HG03378 (cell line): Measurements from ENCODE around the gene ZGRF1.
"Not testable (repeated sequence)": the region's sequence is repeated elsewhere in the genome, so short reads cannot be mapped to it uniquely, and the experiment has no call there.

Experiments
- ATAC-seq: cut with Tn5 transposase; IDR thresholded peaks from one replicate; pipeline ENCODE4 v1.9.1; 2021; ENCODE audit warnings: mild to moderate bottlenecking, moderate library complexity; ENCODE audit not compliant: unreplicated experiment

ZGRF1 gene

GRCh38 chr4:112636688-112637551, at the start of gene ZGRF1, which contains the start of gene LARP7:
ZGRF1 (minus strand) TSS chr4:112636909; CDS start chr4:112633176, 3,733 bp downstream.
LARP7 (plus strand) TSS chr4:112637143; CDS start chr4:112644670, 7,527 bp downstream.
- peak; percentile 77 for ATAC-seq

DNA sequence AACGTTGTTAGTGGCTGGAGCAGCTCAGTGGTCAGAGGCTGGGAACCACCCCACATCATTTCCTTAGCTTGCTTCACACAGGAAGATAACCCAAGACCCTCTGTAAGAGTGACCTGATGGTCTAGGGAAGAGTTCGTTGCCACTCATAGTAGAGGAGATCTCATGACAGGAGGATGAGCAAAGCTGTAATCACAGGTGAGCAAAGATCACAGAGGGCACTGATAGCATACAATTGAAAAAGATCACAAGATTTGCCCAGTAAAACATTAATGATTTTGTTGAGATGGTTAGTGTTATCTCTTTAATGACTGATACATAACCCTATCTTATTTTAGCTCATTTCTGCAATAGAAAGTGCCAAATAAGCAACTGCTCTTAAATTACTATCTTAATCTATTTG, 44.3 kb upstream of the ZGRF1 start:
- no peak for ATAC-seq

GRCh38 chr4:112677519-112678091, 40.9 kb upstream of the ZGRF1 start:
- ATAC-seq: no peak

DNA sequence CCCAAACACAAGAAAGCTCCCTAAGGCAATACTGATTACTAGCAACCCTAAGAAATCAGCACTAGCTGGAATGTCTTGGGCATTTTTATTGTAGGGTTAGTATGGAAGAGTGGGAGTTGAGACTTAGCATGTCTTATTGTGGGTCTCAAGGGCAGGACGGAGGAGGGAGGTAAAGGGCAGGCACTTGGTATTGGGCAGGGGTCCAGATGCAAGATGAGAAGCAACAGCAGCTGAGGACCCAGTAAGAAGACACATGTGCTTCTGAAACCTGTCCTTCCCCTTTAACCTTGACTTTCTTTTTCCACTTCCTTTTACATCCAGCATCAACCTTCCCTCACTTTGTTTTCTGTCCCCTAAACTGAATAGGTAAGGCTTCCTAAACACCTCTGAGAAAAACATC, 37.7 kb upstream of the ZGRF1 start:
- ATAC-seq: no peak

- ATAC-seq: no peak
Observed at GRCh38 chr4:112673686-112674085, 37.0 kb upstream of the ZGRF1 start.

DNA sequence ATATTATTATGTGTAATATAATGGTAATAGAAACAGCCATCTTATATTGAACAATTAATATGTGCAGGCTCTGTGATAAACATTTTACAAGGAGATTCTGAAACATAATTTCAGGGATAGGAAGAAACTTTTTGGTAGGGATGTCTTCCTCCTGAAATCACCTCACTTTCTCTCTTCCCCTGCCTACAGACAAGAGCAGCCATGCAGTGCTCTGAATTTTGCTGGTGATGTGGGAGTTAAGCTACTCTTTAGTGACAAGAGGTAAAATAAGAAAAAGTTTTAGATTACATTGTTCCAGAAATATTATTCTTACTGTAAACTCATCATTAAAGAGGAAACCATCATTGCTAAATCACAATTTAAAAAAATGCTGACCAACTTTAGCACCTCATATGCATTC, 36.4 kb upstream of the ZGRF1 start:
- no peak for ATAC-seq

- no peak for ATAC-seq
Observed at GRCh38 chr4:112668131-112668530, 31.4 kb upstream of the ZGRF1 start.

DNA sequence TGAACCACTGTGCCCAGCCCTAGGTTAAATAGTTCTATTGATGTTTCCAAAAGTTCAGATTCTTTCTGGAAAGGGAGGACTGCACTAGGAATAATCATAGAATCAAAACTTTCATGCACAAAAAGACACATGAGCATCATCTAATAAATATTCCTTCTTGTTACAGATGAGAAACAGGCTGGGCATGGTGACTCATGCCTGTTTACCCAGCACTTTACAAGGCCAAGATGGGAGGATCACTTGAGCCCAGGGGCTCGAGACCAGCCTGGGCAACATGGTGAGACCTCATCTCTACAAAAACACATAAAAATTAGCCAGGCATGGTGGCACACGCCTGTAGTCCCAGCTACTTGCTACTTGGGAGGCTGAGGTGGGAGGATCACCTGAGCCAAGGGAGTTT, 27.9 kb upstream of the ZGRF1 start:
- no peak for ATAC-seq

DNA sequence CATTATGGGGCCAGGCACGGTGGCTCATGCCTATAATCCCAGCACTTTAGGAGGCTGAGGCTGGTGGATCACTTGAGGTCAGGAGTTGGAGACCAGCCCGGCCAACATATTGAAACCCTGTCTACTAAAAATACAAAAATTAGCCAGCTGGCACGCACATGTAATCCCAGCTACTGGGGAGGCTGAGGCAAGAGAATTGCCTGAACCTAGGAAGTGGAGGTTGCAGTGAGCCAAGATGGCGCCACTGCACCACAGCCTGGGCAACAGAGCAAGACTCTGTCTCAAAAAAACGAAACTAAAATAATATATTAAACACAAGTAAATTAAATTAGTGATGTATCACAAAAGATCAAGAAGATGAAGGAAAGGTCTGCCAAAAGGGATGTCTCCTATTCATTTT, 19.4 kb upstream of the ZGRF1 start:
- ATAC-seq: not testable (repeated sequence)

- no peak for ATAC-seq
Observed at GRCh38 chr4:112655270-112655669, 18.6 kb upstream of the ZGRF1 start.

DNA sequence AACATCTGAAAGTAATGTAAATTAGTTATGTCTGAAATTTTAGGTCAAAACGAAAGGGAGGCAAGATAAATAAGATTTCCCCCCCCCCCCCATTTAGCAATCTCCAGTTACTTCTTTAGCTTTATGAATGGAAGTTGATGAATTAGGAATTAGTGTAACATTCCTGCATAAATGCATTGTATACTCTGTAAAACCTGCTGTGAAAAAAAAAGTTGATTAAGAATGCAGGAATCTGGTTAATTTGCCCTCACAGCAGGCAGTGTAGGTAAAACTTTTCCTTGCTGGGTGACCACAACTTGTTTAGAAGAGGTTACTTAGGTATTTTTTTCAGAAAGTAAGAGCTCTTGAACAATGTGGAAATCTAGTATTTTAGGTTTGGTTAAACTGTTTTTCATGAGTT, 15.5 kb upstream of the ZGRF1 start:
- no peak for ATAC-seq

DNA sequence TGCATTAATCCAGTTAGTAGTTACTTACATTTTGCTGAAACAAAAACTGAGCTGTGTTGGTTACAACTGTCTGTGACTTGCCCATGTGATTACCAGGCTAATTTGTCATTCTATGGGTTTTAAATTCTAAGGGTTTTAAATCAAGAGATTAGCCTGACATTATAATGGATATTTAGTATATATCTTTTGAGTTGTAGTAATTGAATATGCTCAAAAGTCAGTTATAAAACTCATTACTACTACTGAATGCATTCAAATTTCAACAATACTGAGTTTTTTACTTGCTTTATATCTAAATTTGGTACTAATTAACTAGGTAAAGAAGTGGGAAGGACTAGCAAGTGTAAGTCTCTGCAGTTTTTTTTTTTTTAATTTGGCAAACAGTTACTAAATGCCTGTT, 14.9 kb upstream of the ZGRF1 start:
- ATAC-seq: no peak

GRCh38 chr4:112650332-112650731, 13.6 kb upstream of the ZGRF1 start:
- no peak for ATAC-seq

DNA sequence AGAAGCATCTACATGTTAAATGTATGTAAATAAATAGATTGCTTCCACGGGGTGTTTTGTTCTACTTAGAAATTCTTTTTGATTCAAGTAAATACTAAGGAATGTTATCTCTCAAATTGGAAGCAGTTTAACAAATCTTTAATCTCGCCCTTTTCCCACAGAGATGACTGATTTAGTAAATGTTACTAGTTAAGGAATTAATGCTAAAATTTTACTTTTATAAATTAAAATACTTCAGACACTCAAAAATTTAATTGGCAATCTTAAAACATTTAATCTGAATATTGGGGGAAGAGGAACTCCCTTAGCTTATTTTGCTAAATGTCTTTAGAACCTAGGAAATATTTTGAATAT, 12.3 kb upstream of the ZGRF1 start:
- ATAC-seq: no peak

- no peak for ATAC-seq
Observed at GRCh38 chr4:112648263-112649054, 11.8 kb upstream of the ZGRF1 start.

DNA sequence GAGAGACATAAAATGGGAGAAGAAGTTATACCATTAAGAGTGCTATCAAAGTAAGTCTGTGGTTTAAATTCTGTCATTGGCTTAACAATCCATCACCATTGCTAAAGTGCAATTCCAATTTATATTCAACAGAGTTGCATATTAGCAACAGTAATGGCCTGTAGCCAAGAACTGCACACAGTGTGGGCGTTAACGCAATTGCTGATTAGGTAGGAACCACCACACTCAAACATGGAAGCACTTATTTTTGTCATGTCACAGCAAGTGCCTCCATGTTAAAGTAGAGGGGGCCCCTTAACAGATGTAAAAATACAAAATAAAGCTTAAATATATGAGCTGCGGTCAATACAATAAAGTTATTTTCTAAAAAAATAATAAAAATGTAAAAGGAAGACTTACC, 11.1 kb upstream of the ZGRF1 start:
- ATAC-seq: no peak

- ATAC-seq: no peak
Observed at GRCh38 chr4:112646632-112647537, 10.2 kb upstream of the ZGRF1 start.

DNA sequence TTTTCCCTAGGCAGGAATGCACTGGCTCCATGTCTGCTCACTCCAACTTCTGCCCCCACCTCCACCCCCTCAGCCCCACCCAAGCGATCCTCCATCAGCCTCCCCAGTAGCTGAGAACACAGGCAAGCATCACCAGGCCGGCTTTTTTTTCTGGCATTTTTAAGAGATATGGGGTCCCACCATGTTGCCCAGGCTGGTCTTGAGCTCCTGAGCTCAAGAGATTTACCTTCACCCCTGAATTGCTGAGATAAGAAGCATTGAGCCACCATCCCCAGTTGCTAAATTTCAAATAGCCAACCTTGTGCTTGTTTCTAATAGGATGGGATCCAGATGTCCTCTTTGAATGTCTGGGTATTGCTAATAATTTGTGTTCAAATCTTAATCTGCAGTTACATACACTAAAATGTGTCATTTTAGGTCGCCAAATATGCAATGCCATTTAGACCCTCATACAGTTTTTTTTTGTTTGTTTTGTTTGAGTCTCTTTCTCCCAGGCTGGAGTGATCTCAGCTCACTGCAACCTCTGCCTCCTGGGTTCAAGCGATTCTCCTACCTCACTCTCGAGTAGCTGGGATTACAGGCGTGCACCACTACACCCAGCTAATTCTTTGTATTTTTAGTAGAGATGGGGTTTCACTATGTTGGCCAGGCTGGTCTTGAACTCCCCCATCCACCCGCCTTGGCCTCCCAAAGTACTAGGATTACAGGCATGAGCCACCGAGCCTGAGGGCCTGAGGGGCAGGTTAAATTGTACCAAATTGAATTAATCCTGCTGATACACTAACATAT, 9.0 kb upstream of the ZGRF1 start:
- ATAC-seq: no peak

- not testable (repeated sequence) for ATAC-seq
Observed at GRCh38 chr4:112644595-112645535, 8.2 kb upstream of the ZGRF1 start.
